Activated T-cell treated with anti-CD3 and anti-CD28 coated beads, Interleukin-2, amount 50 U/mL, for 48 hours (primary cell): ENCODE data around the gene SEMA6A.
A peak's percentile ranks its signal among the peaks of the same experiment; 100 is the strongest.

Experiments
- DNase-seq, 2 experiments: peaks; one replicate each; pipeline ENCODE4 v3.0.0-alpha.2; 2020

Gene SEMA6A

GRCh38 chr5:116575326-116576052 lies 866 bp upstream of the SEMA6A start:
- DNase-seq = peak in 1 of 2 experiments; percentile 35

GRCh38 chr5:116573702-116574366 lies 789 bp downstream of the SEMA6A start:
- DNase-seq = peak; percentile 23 to 34

- DNase-seq = peak; percentile 20 to 24
Measured at GRCh38 chr5:116573279-116573701, 1.3 kb downstream of the SEMA6A start.

- DNase-seq = peak in 1 of 2 experiments; percentile 16
Measured at GRCh38 chr5:116572350-116573278, 2.0 kb downstream of the SEMA6A start.

- no peak for DNase-seq
Measured at GRCh38 chr5:116571568-116572349, 2.9 kb downstream of the SEMA6A start.

- DNase-seq = no peak
Measured at GRCh38 chr5:116569999-116570398, 4.6 kb downstream of the SEMA6A start.

- no peak for DNase-seq
Measured at GRCh38 chr5:116567106-116567505, 7.5 kb downstream of the SEMA6A start.

- no peak for DNase-seq
Measured at GRCh38 chr5:116566251-116566650, 8.4 kb downstream of the SEMA6A start.

GRCh38 chr5:116564756-116565490 lies 9.7 kb downstream of the SEMA6A start:
- DNase-seq = no peak

- no peak for DNase-seq
Measured at GRCh38 chr5:116564312-116564711, 10.3 kb downstream of the SEMA6A start.

GRCh38 chr5:116563736-116564308 lies 10.8 kb downstream of the SEMA6A start:
- no peak for DNase-seq

- DNase-seq = no peak
Measured at GRCh38 chr5:116562669-116563068, 12.0 kb downstream of the SEMA6A start.

- no peak for DNase-seq
Measured at GRCh38 chr5:116561658-116562057, 13.0 kb downstream of the SEMA6A start.

- no peak for DNase-seq
Measured at GRCh38 chr5:116559673-116560164, 14.9 kb downstream of the SEMA6A start.

GRCh38 chr5:116559239-116559638 lies 15.4 kb downstream of the SEMA6A start:
- DNase-seq = no peak

- no peak for DNase-seq
Measured at GRCh38 chr5:116557669-116558271, 16.9 kb downstream of the SEMA6A start.

GRCh38 chr5:116554764-116555163 lies 19.9 kb downstream of the SEMA6A start:
- no peak for DNase-seq

GRCh38 chr5:116553366-116553765 lies 21.3 kb downstream of the SEMA6A start:
- DNase-seq = no peak

- DNase-seq = no peak
Measured at GRCh38 chr5:116550082-116550481, 24.5 kb downstream of the SEMA6A start.

- no peak for DNase-seq
Measured at GRCh38 chr5:116546743-116547124, 27.9 kb downstream of the SEMA6A start.
